SU-DHL-6 (cell line): Measurements from ENCODE around the gene MBD3.

Experiments
- H2AFZ ChIP-seq: fragments of 200-600 bp; sonication (generic); 2 replicates; pipeline ENCODE4 v1.6.1; 2014; ENCODE audit warnings: low read depth, mild to moderate bottlenecking, moderate library complexity, mixed read lengths, antibody characterized with exemption, low read length; ENCODE audit not compliant: severe bottlenecking
- H3F3A ChIP-seq: fragments of 200-600 bp; shearing (Covaris generic); 2 replicates; pipeline ENCODE4 v1.6.0; 2016; ENCODE audit warnings: antibody characterized with exemption, mild to moderate bottlenecking; ENCODE audit not compliant: insufficient read depth
- H3K27ac ChIP-seq: fragments of 200-600 bp; sonication (generic); 2 replicates; pipeline ENCODE4 v1.5.1; 2016; ENCODE audit warnings: low read depth, mild to moderate bottlenecking, low read length, moderate library complexity, mixed read lengths
- H3K27me3 ChIP-seq: fragments of 200-600 bp; sonication (generic), shearing (Covaris generic); 2 replicates; pipeline ENCODE4 v1.6.0; 2014; ENCODE audit warnings: mild to moderate bottlenecking, low read length
- H3K36me3 ChIP-seq: fragments of 200-600 bp; sonication (generic); 2 replicates; pipeline ENCODE4 v1.6.1; 2014; ENCODE audit warnings: mild to moderate bottlenecking, low read length, mixed read lengths
- H3K4me2 ChIP-seq: fragments of 300-600, 200-600 bp; shearing (Covaris generic), sonication (generic); 2 replicates; pipeline ENCODE4 v1.6.0; 2014; ENCODE audit warnings: low read length, low read depth, mild to moderate bottlenecking; ENCODE audit not compliant: poor library complexity, severe bottlenecking
- H3K4me3 ChIP-seq: fragments of 200-600 bp; sonication (generic); 2 replicates; pipeline ENCODE4 v1.5.1; 2014; ENCODE audit warnings: antibody characterized with exemption, low read length, mild to moderate bottlenecking, mixed read lengths; ENCODE audit not compliant: insufficient read depth, poor library complexity, severe bottlenecking
- H3K79me2 ChIP-seq: fragments of 200-600 bp; sonication (generic); 2 replicates; pipeline ENCODE4 v1.6.1; 2014; ENCODE audit warnings: mild to moderate bottlenecking, low read length, moderate library complexity; ENCODE audit not compliant: insufficient read depth
- H3K9ac ChIP-seq: fragments of 200-600 bp; sonication (generic); 2 replicates; pipeline ENCODE4 v1.7.0; 2014; ENCODE audit warnings: mild to moderate bottlenecking, low read length
- H3K9me2 ChIP-seq: fragments of 200-600 bp; sonication (generic); replicated peaks from 2 replicates; pipeline ENCODE4 v1.6.1; 2014; ENCODE audit warnings: low read length; ENCODE audit not compliant: insufficient read depth
- H3K9me3 ChIP-seq: fragments of 200-600 bp; sonication (generic); 2 replicates; pipeline ENCODE4 v1.6.1; 2014; ENCODE audit warnings: low read length, mixed read lengths; ENCODE audit not compliant: insufficient read depth
- H4K20me1 ChIP-seq: fragments of 200-600 bp; sonication (generic); 2 replicates; pipeline ENCODE4 v1.6.1; 2014; ENCODE audit warnings: low read depth, mild to moderate bottlenecking, antibody characterized with exemption, low read length, moderate library complexity, mixed read lengths
- CTCF ChIP-seq: fragments of 200-600 bp; sonication (generic); IDR thresholded peaks from one replicate; pipeline ENCODE4 v1.5.1; 2017; ENCODE audit warnings: antibody characterized with exemption, mild to moderate bottlenecking, low read length, moderate library complexity; ENCODE audit not compliant: insufficient read depth, poor library complexity, severe bottlenecking
- EZH2phosphoT487 ChIP-seq: fragments of 200-600 bp; sonication (generic), shearing (Covaris generic); conservative IDR thresholded peaks from 2 replicates; pipeline ENCODE4 v1.6.1; 2018; ENCODE audit warnings: mild to moderate bottlenecking, antibody characterized with exemption, low read length, moderate library complexity, mixed read lengths

Gene MBD3

GRCh38 chr19:1626417-1627010 lies 33.8 kb upstream of the MBD3 start:
- Histone ChIP-seq H2AFZ (no peak overlapping the region), H3F3A (no peaks in the 10 kb centered on the region), H3K9me3 (no peaks in the 10 kb centered on the region), H3K9me2 (no peaks in the 10 kb centered on the region), H3K27ac (no peak overlapping the region), H3K9ac (no peak overlapping the region), H3K4me2 (no peak overlapping the region), H3K4me3 (no peak overlapping the region), H3K36me3 (peaks cover 4% of the 10 kb centered on the region; the same call in 1 of the 2 replicates), H3K27me3 (no peaks in the 10 kb centered on the region), H3K79me2 (peaks cover 42% of the 10 kb centered on the region), H4K20me1 (peaks cover 4% of the 10 kb centered on the region; the same call in 1 of the 2 replicates)
- no peak for TF ChIP-seq CTCF
- TF ChIP-seq EZH2phosphoT487, result no peak

GRCh38 chr19:1624458-1624857 lies 31.8 kb upstream of the MBD3 start:
- Histone ChIP-seq H3K36me3 (peaks cover 4% of the 10 kb centered on the region; the same call in 1 of the 2 replicates), H3K9ac (no peak overlapping the region), H4K20me1 (no peaks in the 10 kb centered on the region), H2AFZ (no peak overlapping the region), H3K9me3 (no peaks in the 10 kb centered on the region), H3K27ac (no peak overlapping the region), H3K4me2 (no peak overlapping the region), H3K27me3 (no peaks in the 10 kb centered on the region), H3K79me2 (peaks cover 25% of the 10 kb centered on the region), H3K9me2 (no peaks in the 10 kb centered on the region), H3F3A (no peaks in the 10 kb centered on the region), H3K4me3 (no peak overlapping the region)
- TF ChIP-seq CTCF (peak; percentile 61), EZH2phosphoT487 (no peak)

DNA sequence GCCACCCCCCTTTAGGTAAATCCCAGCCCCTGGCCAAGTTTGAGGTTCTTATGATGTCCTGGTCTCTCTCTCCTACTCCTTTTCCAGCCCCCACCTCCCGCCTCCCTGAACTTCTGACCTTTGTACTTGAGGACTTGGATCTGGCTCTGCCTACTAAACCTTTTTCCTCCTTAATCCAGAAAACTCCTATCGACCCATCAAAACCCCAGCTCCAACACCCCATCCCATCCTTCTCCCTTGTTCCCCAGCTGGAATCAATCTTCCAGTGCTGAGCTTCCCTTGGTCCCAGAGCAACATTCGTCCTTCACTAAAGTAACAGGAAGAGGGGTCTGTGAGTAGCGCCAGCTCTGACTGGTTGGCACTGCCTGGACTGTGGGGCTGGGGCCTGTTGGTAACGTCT lies 29.9 kb upstream of the MBD3 start:
- no peaks in the 10 kb centered on the region for H3K27me3 ChIP-seq
- no peak overlapping the region for H2AFZ ChIP-seq
- H3K79me2 ChIP-seq, result peaks cover 23% of the 10 kb centered on the region
- no peaks in the 10 kb centered on the region for H3K9me3 ChIP-seq
- H3F3A ChIP-seq, result no peaks in the 10 kb centered on the region
- H3K4me3 ChIP-seq, result no peak overlapping the region
- H3K27ac ChIP-seq, result no peak overlapping the region
- H3K4me2 ChIP-seq, result no peak overlapping the region
- peaks cover 4% of the 10 kb centered on the region; the same call in 1 of the 2 replicates for H3K36me3 ChIP-seq
- no peak for TF ChIP-seq CTCF
- no peak for TF ChIP-seq EZH2phosphoT487
- H3K9me2 ChIP-seq, result no peaks in the 10 kb centered on the region
- no peak overlapping the region for H3K9ac ChIP-seq
- no peaks in the 10 kb centered on the region for H4K20me1 ChIP-seq
